Astrocyte of the cerebellum (primary cell): ENCODE results near the gene ABLIM1.

Experiments
- DNase-seq: peaks from one replicate; pipeline ENCODE4 v3.0.0-alpha.2; 2011; ENCODE audit warnings: low read depth
- H3K4me3 ChIP-seq: 2 replicates; pipeline ENCODE4 v1.5.1; 2011; ENCODE audit warnings: mild to moderate bottlenecking, low read depth, low read length, moderate library complexity
- CTCF ChIP-seq: IDR thresholded peaks from 2 replicates; pipeline ENCODE4 v1.5.1; 2012; ENCODE audit warnings: low read length, low read depth, moderate library complexity, mild to moderate bottlenecking; ENCODE audit errors: missing control alignments
- in situ Hi-C: cut with HindIII; loops from 2 replicates; pipeline ENCODE4 v1.10.0; 2017; ENCODE audit warnings: low sequenced_read_pairs

The ABLIM1 gene

GRCh38 chr10:114403541-114404161 lies 254.4 kb downstream of the ABLIM1 start:
- in situ Hi-C loops: no loop called here
- peak overlapping the region; percentile 53 for H3K4me3 ChIP-seq
- TF ChIP-seq CTCF: peak; percentile 46
- no peak for DNase-seq

- in situ Hi-C loops: no loop called here
- H3K4me3 ChIP-seq: peak overlapping the region; percentile 53
- DNase-seq: no peak
- no peak for TF ChIP-seq CTCF
Measured at GRCh38 chr10:114402871-114403540, 255.1 kb downstream of the ABLIM1 start.

GRCh38 chr10:114402233-114402632 lies 255.8 kb downstream of the ABLIM1 start:
- in situ Hi-C loops: no loop called here
- TF ChIP-seq CTCF: no peak
- no peak overlapping the region for H3K4me3 ChIP-seq
- no peak for DNase-seq

- no peak overlapping the region for H3K4me3 ChIP-seq
- no peak for TF ChIP-seq CTCF
- DNase-seq: peak; percentile 19
- in situ Hi-C loops: no loop called here
Measured at GRCh38 chr10:114401195-114401791, 256.8 kb downstream of the ABLIM1 start.

GRCh38 chr10:114400091-114400490 lies 258.0 kb downstream of the ABLIM1 start:
- no peak for TF ChIP-seq CTCF
- in situ Hi-C loops: no loop called here
- H3K4me3 ChIP-seq: no peak overlapping the region
- no peak for DNase-seq

- no peak for TF ChIP-seq CTCF
- DNase-seq: no peak
- in situ Hi-C loops: no loop called here
- no peak overlapping the region for H3K4me3 ChIP-seq
Measured at GRCh38 chr10:114399576-114399975, 258.5 kb downstream of the ABLIM1 start.
